ENCODE results near the gene RPS6KA2.
"Not testable (repeated sequence)": the region's sequence is repeated elsewhere in the genome, so short reads cannot be mapped to it uniquely, and the experiment has no call there.

The RPS6KA2 gene

DNA sequence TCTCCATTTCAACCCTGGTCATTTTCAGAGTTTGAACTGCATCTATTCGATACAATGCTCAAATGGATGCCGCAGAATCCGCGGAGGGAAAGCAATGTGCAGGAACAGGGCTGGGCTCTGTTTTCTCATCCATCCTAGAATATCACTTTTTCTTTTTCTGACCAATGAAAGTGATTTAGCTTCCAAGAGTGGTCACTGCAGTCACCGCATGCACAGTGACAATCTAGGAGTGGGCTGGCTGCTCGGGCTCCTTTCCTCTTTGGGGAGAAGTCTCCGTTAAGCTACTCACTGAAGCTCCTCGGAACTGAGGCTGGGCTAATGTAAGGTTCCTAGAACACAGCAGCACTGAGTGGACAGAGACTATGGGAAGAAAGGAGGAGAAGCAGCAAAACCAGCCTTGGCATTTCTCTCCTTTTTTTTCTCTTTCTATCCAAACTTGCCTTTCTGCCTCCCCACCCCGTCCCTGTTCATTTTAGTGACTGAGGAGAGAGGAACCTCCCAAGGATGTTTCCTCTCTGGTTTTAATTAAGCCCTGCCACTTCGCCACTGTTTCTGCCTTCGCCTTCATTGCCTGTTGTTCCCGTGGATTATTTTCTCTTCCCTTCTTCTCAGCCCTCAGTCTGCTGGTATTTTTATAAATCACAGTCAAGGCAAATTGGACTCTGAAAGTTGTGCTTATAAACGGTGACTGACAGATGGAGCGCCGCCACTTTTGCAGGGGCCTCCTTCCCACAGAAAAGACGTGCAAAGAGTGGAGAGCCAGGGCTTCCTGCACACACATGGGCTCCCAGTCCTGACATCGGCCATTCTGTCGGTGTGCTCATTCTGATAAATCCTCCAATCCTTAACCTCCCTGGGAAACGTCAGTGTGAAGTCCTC, 81.7 kb downstream of the RPS6KA2 start:
- no peak for DNase-seq

DNA sequence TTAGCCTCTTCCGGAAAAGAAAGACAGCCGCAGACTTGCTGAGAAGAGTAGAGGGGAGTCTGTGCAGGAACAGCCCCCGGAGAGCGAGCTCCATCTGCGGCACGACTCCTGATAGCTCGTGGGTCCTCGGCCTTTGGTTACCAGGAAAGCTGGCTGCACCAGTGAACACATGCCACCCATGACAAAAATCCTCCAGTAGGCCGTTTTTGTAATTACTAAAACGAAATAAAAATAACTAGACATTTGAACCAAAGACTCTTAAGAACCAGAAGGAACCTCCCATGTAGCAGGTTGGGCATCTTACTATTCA, 82.8 kb downstream of the RPS6KA2 start:
- DNase-seq, result no peak

DNA sequence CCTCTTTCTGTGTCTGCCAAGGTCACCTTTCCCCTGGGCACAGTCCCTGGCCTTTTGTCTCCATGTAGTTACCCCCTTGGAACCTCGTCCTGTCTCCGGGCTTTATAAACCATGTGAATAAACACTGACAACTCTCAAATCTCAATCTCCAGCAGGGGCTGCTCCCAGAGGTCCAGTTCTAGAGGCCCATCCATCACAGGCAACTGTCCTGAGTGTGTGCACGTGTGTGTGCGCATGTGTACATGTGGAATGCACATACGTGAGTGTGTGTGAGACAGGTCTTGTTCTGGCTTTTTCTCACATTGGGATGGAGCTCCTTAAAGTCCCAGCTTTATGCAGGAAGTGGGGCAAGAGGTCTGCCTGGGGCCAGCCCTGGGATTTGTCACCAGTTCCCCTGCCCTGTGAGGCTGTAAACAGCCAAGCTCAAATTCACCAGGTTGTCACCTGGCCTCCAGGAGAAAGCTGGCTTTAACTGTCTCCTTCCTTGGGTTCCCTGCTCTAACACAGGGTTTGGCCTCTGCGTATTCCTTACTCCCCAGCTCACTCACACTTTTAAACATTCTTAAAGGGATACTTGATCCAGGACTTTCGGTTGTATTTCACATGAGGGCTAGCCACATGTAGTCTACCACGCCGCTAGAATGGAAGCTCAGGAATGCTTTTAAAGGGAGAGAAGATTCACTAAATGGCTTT, 83.3 kb downstream of the RPS6KA2 start:
- DNase-seq, result no peak

DNA sequence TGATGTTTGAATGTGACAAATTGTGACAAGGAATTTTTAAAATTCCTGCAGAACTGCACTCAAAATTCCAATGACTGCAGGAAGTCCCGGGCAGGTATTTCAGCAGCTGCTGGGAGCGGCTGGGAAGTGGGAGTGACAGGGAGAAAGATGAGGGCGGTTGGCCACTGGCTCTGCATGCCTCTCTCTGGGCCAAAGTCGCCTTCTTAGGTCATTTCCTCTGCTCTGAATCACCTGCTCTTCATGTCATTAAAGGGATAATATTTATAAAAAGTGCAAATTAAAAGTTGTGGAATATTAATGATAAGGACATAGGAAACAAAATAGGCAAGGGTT, 84.5 kb downstream of the RPS6KA2 start:
- DNase-seq, result no peak

DNA sequence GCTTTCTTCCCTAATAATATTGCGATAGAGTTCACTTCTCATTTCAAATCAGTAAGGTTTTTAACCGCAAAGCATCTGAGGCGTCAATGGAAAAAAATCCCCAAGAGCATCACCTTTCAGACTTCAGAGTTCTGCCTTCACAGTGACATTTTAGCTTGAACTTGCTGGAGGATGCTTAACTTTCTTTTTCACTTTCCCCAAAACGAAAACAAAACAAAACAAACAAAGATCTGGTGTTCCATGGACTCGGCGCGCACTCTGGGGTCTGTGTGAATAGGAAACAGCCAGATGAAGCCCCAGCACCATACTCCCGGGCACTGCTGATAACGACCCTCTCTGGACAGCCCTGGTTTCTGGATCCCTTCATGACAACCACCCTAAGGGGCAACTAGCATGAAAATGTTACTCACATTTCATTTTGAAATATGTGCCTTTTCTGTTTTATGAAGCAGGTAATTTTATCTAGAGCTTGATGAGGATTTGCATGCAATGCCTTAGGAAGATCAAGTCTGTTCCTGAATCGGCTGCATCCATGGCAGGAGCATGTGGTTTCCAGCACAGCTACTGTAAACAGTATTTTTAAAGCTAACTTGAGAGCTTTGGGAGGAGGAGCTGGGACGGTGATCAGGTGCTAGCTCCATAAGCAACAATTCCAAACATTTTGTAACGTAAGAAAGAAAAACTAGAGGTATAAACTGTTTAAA, 85.0 kb downstream of the RPS6KA2 start:
- no peak for DNase-seq

DNA sequence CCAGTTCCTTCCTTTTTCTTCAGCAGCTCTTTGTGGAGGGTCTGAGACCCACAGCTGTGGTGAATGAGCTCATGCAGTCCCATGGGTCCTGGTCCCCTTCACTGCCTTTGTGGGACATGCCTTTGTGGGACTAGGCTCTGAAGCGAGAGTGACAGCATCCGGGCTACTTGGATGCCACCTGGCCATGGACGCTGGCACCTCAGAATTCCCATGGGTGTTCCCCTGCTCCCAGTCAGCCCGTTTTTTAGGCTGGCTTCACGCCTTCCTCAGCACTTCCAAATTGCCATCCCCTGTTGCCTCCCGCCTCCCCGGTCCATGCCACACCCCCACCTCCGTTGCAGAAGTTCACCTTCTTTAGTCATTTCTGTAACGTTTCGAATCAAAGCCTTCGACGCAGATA, 85.7 kb downstream of the RPS6KA2 start:
- DNase-seq, result no peak

DNA sequence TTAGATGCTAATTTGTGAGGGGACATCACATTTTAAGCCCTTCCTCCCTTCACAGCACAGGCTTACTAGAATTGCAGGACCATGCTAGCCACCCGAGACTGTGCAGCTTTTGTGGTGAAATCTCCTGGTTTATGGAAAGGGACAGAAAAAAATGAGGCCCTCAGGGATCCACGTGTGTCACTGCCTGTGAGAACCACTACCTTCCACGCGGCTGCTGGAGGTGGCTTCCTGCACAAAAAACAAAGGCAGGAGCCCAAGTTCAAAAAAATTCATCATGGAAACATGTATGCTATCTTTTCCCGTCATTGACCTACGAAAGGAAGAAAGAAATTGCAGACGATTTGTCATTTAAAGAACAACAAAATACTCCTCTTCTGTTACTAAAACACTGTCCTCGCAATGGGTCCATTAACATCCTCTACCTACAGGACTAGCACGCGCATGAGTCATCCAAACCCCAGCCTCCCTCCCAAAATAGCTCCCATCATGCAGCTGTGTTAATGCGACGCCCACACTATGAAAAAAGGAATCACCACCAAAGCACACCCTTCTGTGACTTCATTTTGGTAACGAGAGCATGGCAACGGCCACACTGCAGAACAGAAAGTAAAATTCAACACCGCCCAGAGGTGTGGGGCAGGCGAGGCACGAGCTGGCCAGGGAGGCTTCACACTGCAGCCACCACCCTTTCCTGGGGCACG, 86.3 kb downstream of the RPS6KA2 start:
- DNase-seq, result no peak

DNA sequence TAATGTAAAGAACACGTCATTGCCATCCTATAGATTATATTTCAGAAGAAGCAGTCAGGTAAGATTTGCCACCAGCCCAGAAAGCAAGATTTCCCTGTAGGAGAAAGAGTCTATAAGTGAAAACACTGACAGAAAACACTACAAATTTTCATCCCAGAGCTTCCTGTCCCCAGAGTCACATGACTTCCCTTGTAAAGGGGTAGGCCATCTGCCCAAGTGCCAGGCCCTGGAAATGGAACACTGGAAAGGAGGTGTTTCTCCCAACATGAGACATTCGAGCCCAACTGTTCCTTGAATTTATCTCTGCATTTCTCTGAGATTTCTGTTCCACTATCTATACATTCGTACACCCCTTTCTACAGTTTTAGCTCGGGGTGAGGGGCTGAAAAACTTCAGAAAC, 87.5 kb downstream of the RPS6KA2 start:
- no peak for DNase-seq

DNA sequence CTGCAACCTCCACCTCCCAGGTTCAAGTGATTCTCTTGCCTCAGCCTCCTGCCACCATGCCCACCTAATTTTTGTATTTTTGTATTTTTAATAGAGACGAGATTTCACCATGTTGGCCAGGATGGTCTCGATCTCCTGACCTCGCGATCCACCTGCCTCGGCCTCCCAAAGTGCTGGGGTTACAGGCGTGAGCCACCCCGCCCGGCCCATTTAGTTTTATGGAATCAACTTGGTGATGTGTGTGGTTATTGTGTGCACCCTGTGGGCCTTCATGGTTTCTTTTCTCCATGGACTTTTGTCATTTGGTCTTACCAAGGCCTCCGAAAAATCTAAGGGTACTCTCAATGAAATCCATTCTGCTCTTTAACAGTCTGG, 88.1 kb downstream of the RPS6KA2 start:
- not testable (repeated sequence) for DNase-seq

DNA sequence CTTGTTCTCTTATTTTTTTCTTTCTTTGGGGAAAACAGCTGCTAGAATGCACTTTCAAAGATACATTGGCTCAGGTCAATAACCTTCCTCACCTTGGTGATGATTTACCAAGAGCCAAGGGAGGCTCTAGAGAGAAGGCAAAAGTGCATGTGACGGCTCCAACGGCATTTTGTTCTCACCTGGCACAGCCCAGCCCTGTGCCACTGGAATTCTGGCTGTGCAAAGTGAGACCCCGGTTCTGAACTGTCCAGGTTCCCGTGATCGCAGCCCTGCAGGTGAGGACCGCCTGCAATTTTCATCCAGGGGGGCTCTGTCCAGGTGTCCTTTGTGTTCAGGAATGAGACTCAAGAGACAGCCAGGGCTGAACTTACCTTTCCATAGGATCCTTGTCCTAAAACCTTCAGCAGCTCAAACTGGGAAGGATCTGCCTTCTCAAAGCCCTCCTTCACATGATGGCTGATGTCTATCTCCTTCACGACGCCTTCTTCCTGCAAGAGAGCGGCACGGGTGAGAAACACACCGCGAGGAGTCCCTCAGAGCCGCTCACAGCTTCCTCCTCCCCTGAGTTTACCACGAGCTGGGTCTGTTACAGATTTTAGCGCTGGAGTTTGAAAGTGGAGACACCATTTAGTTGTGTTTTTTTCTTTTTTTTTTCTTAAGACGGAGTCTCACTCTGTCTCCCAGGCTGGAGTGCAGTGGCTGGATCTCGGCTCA, 88.6 kb downstream of the RPS6KA2 start:
- no peak for DNase-seq

DNA sequence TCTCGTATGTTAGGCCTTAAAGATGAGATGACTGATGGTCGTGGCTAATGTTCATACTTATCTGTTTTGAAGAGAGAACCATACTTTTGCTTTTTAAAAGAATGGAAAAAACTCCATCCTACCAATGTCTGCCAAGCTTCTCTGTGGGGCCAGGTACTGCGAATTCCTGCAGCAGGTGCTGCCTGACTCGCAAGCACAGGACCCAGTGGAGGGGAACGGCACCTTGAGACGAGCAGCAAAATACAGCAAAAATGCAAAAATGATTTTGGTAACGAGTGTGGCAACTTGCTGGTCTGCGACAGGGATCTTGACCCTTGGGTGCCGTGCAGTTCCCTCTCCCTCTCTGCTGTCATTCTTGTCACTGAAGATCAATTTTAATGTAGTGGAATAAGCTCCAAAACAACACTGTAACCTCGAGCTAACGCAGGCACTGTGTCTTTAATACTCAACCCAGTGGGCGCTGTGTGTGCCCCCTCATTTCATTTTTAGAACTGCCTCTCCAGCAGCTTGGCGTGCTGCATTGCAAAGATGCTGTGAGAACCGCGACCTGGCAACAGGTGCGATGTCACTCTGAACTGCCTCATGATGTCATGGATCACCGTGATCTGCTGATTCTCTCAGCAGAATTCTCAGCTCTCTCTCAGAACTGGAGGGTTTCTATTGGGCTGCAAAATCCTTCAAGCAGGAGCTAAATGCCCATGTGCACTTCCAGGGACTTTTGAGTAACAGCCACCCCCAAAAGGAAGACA, 92.2 kb downstream of the RPS6KA2 start:
- no peak for DNase-seq

DNA sequence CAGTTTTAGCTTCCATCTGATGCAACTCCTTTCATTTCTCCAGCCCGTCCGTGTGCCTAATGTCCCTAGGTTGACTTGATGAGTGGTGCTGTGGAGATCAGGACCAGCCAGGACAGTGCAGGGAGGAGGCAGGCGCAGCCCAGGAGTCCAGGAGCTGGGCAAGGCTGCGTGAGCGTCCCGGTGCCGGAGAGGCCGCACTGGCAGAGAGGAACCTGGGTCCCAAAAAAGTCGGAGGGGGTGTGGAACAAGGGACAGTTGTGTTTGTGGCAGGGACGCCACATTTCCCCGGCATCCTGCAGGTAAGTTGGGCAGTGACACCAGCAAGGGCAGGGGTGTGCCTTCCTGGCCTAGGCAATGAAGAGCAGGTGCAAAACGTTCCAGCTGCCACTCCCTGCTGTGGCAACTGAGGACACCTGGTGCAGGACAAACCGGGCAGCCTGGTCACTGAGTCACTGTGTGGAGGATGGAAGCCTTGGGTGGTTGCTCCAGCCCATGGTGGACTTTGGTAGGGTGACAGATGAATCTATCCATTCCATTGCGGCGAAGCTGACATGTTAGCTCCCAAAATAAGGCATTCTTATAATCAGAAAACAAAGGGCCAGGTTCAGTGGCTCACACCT, 93.7 kb downstream of the RPS6KA2 start:
- no peak for DNase-seq

DNA sequence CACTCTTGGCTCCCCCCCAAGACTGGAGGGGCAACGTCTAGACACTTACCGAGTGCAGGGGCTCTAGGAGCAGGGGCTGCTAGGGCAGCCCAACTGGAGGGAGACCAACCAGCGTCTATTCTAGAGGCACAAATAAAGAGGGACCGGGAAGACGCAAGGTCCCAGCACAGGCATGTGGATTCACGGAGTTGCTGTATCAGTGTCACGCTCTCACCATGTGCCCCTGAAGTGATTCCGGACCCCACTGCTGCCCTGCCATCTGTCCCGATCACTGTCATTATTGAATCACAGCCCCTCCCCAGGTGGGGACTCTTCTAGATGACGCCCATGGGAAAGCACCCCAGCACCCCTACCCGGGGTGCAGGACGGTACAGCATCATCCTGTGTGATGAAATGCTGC, 94.7 kb downstream of the RPS6KA2 start:
- DNase-seq, result no peak

DNA sequence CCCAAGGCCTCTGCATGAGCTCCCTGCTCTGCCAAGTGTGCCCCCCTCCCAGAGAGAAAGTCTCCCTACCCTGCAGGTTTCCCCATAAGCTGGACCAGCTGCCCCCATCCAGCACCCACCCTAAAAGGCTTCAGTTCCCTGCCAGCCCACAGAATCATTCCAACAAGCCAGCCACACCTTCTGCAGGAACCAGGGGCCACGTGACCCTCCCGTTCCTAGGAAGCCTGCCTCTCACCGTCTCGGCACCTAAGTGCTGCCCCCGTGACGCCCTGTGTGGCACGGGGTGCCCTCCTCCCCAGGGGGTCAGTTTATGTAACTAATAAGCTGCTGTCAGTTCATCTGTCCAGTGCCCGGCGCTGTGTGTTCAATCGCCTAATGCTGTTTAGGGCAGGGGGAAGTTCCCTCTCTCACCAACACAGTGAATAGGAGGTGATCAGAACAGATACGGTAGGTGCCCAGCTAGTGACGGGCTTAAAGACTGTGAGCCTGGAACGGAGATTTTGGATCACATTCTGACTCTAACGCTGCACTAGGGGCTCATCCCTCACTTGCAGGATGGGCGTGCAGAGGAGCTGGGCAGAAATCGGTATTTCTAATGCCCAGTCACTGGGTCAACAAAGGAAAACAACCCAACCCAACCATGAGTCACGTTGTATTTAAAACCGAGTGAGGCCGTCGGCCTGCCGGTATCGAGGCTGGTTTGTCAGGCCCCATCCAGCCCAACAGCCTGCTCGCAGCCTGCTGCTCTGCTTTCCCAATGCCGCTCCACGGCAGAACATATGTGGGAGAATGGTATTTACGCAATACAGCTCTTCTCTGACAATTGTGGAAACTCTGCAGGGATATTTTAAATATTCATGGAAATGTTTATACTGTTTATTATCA, 96.6 kb downstream of the RPS6KA2 start:
- no peak for DNase-seq

DNA sequence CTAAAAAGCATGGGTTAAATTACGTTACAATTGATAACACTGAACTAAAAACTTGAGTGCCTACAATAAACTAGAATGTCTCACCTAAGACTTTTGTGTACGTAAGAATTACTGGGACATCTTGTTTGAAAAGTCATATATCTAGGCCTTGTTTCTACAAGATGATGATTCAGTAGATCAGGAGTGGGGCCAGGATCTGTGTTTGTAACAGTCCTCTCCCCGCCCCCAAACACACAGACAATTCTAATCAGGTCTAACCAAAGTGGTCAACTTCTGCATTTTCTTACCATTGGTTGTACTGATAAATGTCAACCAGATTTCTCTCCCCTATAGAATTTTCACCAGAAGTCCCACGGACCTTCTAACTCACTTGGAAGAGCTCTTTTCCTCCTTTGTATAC, 97.5 kb downstream of the RPS6KA2 start:
- DNase-seq, result no peak

DNA sequence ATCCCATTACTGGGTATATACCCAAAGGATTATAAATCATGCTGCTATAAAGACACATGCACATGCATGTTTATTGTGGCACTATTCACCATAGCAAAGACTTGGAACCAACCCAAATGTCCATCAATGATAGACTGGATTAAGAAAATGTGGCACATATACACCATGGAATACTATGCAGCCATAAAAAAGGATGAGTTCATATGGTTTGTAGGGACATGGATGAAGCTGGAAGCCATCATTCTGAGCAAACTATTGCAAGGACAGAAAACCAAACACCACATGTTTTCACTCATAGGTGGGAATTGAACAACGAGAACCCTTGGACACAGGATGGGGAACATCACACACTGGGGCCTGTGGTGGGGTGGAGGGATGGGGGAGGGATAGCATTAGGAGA, 98.0 kb downstream of the RPS6KA2 start:
- DNase-seq, result not testable (repeated sequence)

DNA sequence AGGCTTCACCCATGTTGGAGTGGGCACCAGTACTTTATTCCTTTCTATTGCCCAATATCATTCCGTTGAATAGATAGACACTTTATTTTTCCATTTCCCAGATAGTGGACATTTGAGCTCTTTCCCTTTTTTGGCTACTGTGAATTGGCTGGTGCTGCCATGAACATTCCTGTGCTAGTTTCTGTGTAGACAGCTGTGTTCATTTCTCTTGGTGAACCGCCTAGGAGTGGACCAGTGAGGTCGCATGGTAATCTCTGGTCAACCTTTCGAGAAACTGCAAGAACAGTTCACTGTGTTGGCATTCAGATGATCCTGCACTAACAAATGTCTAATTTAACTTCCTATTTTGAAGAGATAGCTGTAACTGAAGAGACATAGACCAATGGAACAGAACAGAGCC, 99.2 kb downstream of the RPS6KA2 start:
- no peak for DNase-seq

DNA sequence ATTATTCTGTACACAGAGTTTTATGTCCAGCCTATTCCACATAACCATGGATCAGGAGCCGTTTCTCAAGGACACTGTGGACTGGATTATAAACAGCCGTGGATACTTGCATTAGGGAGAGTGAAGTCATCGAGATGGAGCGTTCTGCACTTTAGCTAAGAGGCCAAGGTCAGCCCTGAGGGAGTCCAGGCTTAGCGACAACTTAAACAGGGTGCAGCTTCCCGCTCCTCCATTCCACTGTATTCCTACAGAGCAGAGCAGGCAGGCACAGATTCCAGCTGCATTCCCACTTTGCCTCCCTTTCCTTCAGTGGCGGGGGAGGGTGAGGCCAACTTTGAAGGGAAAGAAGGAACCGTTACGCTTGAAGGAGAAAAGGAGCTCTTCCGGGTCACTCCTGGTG, 100.1 kb downstream of the RPS6KA2 start:
- no peak for DNase-seq

DNA sequence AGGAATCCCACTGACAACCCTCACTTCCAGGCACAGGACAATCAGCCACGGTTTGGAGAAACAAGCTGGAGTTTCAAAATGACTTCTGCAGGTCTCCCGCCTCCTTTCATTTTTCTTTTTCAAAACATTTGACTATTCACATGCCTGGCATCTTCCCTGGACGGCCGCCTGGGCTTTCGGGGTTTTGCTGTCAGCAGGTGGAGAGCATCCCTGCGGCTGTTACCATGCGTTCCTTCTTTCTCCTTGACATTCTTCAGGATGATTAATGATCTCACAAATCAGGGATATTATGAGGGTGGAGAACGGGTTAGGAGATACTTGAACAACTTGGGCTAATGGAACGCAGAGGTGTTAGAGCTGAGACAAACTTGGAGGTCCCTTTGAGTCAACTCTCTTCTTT, 101.5 kb downstream of the RPS6KA2 start:
- DNase-seq, result no peak

DNA sequence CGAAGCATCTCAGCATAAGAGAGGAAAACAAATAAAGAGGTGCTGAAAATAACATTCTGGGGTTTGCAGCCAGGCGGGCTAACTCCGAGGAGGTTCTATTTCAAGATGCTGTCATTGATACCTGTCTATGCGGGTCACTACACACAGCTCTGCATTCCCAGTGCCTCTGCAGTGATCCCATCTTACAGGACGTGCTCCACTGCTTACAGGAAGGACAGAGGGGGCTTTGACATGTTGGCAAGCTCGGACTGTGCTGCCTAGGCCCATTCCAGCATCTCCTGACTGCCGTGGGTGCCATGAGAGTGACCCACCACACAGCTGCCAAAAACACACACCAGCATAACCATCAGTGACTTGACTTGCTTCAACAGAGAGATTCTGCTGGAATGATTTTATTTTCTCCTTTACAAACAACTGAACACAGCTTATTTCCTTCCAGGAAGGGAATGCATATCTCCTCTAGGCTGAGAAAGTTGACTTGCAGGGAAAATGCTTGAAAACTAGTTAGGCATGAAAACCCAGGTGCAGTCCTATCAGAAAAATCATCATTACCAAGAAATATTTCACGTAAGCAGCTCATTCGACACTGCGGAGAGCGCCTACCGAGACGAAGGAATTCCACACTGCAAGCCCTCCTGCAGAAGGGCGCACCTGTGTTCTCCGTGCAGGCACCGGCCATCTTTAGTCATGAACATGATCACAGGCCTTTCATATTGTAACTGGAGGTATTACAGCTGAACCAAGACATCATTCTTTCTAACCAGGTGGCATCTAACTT, 103.1 kb downstream of the RPS6KA2 start:
- DNase-seq, result no peak

Data from GDM1 (cell line).